GDM1 (cell line): ENCODE measurements around the gene PADI6.
"Not testable (repeated sequence)": the region's sequence is repeated elsewhere in the genome, so short reads cannot be mapped to it uniquely, and the experiment has no call there.

Experiments
- DNase-seq: peaks from one replicate; lab custom pipeline; 2025; lab: John Stamatoyannopoulos, UW

The PADI6 gene

GRCh38 chr1:17371896-17372295, at the start of gene PADI6:
PADI6 (plus strand) TSS chr1:17372196; CDS start chr1:17372246, 50 bp downstream.
- DNase-seq: no peak

- no peak for DNase-seq
These were observed 43.1 kb upstream of the PADI6 start for GRCh38 chr1:17328855-17329254.

GRCh38 chr1:17329610-17330009, 42.4 kb upstream of the PADI6 start:
- no peak for DNase-seq

- DNase-seq: no peak
These were observed 41.1 kb upstream of the PADI6 start for GRCh38 chr1:17330856-17331255.

- DNase-seq: no peak
These were observed 38.9 kb upstream of the PADI6 start for GRCh38 chr1:17333081-17333480.

- DNase-seq: peak; percentile 29
These were observed 35.9 kb upstream of the PADI6 start for GRCh38 chr1:17335821-17336710.

GRCh38 chr1:17338706-17339493, 33.1 kb upstream of the PADI6 start:
- DNase-seq: no peak

- DNase-seq: no peak
These were observed 32.5 kb upstream of the PADI6 start for GRCh38 chr1:17339521-17339920.

GRCh38 chr1:17340358-17340757, 31.6 kb upstream of the PADI6 start:
- DNase-seq: no peak

- no peak for DNase-seq
These were observed 30.0 kb upstream of the PADI6 start for GRCh38 chr1:17342014-17342441.

GRCh38 chr1:17345506-17345905, 26.5 kb upstream of the PADI6 start:
- DNase-seq: not testable (repeated sequence)

- DNase-seq: no peak
These were observed 25.8 kb upstream of the PADI6 start for GRCh38 chr1:17346046-17346789.

- DNase-seq: no peak
These were observed 24.0 kb upstream of the PADI6 start for GRCh38 chr1:17347769-17348592.

- no peak for DNase-seq
These were observed 23.3 kb upstream of the PADI6 start for GRCh38 chr1:17348593-17349234.

- no peak for DNase-seq
These were observed 21.9 kb upstream of the PADI6 start for GRCh38 chr1:17350083-17350482.

GRCh38 chr1:17350928-17351446, 21.0 kb upstream of the PADI6 start:
- DNase-seq: no peak

GRCh38 chr1:17351598-17352324, 20.2 kb upstream of the PADI6 start:
- DNase-seq: no peak

GRCh38 chr1:17352419-17352909, 19.5 kb upstream of the PADI6 start:
- no peak for DNase-seq

GRCh38 chr1:17355898-17356297, 16.1 kb upstream of the PADI6 start:
- no peak for DNase-seq
